Measurements from ENCODE around the gene PDCD2L.

PDCD2L gene

GRCh38 chr19:34359140-34359953 is 44.9 kb upstream of the PDCD2L start (continued):
- TF ChIP-seq ZNF398 (tag by site-specific recombination; IDR thresholded peaks at IDR 0.05) (peak; percentile 27; the same call in 1 of the 2 replicates), REST (tag by site-specific recombination; IDR thresholded peaks at IDR 0.05) (peak; percentile 81), MYNN (tag by site-specific recombination; IDR thresholded peaks at IDR 0.05; ENCODE audit: borderline replicate concordance) (no peak), SALL2 (tag by site-specific recombination; IDR thresholded peaks at IDR 0.05; ENCODE audit: borderline replicate concordance) (no peak), SP7 (tag by site-specific recombination; IDR thresholded peaks at IDR 0.05) (peak; percentile 81), ZNF10 (tag by site-specific recombination; IDR thresholded peaks at IDR 0.05) (peak; percentile 41; the same call in 1 of the 2 replicates), KLF9 (tag by site-specific recombination; IDR thresholded peaks at IDR 0.05; ENCODE audit: low read depth) (peak; percentile 99), KLF10 (tag by site-specific recombination; IDR thresholded peaks at IDR 0.05) (peak; percentile 99), KLF8 (tag by site-specific recombination; IDR thresholded peaks at IDR 0.05) (peak; percentile 77), GLIS2 (tag by site-specific recombination; IDR thresholded peaks at IDR 0.05) (peak; percentile 96), HIC1 (tag by site-specific recombination; IDR thresholded peaks at IDR 0.05) (peak; percentile 55; the same call in 1 of the 2 replicates), ZNF26 (tag by site-specific recombination; IDR thresholded peaks at IDR 0.05) (no peak), ZBTB7A (tag by site-specific recombination; IDR thresholded peaks at IDR 0.05; ENCODE audit: low read depth) (peak; percentile 80; the same call in 1 of the 2 replicates), ZNF202 (tag by site-specific recombination; IDR thresholded peaks at IDR 0.05; ENCODE audit: borderline replicate concordance) (no peak), ZBTB20 (tag by site-specific recombination; IDR thresholded peaks at IDR 0.05) (peak; percentile 73), EGR2 (tag by site-specific recombination; IDR thresholded peaks at IDR 0.05; ENCODE audit: low read depth) (peak; percentile 99), KLF17 (tag by site-specific recombination; IDR thresholded peaks at IDR 0.05) (peak; percentile 94), ZNF488 (tag by site-specific recombination; IDR thresholded peaks at IDR 0.05) (no peak), ZNF311 (tag by site-specific recombination; IDR thresholded peaks at IDR 0.05; ENCODE audit: borderline replicate concordance) (no peak), ZBTB21 (tag by site-specific recombination; IDR thresholded peaks at IDR 0.05) (peak; percentile 45; the same call in 1 of the 2 replicates), ZNF629 (tag by site-specific recombination; IDR thresholded peaks at IDR 0.05) (peak; percentile 88), ZNF843 (tag by site-specific recombination; IDR thresholded peaks at IDR 0.05) (peak; percentile 54; the same call in 1 of the 2 replicates), SCRT2 (tag by site-specific recombination; IDR thresholded peaks at IDR 0.05) (no peak), ZNF580 (tag by site-specific recombination; IDR thresholded peaks at IDR 0.05) (peak; percentile 79), ZNF362 (tag by site-specific recombination; IDR thresholded peaks at IDR 0.05) (no peak)
